Panc1 (cell line): ENCODE results near the gene PPP2R1B. TPM values are rescaled to one million over a fixed set of nuclear protein-coding genes. Genes with fewer than 3 reads are reported as not detected.

Experiments
- ATAC-seq: fragments of 200-7000 bp; cut with Tn5 transposase; 2 replicates; pipeline ENCODE4 v1.9.1; 2020; ENCODE audit warnings: mild to moderate bottlenecking, moderate library complexity
- BruUV-seq: library from RNA; stranded (reverse); fragments of 400-500 nt; replicated peaks from 2 replicates; lab custom pipeline; 2021; lab: Mats Ljungman, UMichigan
- CTCF ChIA-PET: fragments of 300-600 bp; sonication (Branson Sonifier 250); formaldehyde crosslinking; loops from one replicate; lab custom pipeline; 2022; ENCODE audit warnings: antibody characterized with exemption; lab: Charles Lee
- POLR2A ChIA-PET: fragments of 300-600 bp; sonication (Branson Sonifier 250); formaldehyde crosslinking; loops from one replicate; lab custom pipeline; 2022; ENCODE audit warnings: antibody characterized with exemption; lab: Charles Lee
- DNase-seq: peaks from one replicate; pipeline ENCODE4 v3.0.0-alpha.2; 2010; ENCODE audit warnings: low read depth, low spot score
- H3K27ac ChIP-seq: 2 replicates; pipeline ENCODE4 v1.5.1; 2011; ENCODE audit warnings: mild to moderate bottlenecking, low read length, inconsistent platforms
- H3K27me3 ChIP-seq: fragments of 200-500 bp; sonication (Bioruptor generic); 2 replicates; pipeline ENCODE4 v1.6.0; 2014; ENCODE audit warnings: low read length, inconsistent platforms; ENCODE audit not compliant: control insufficient read depth, insufficient read depth
- H3K36me3 ChIP-seq: fragments of 200-500 bp; sonication (Bioruptor generic); 2 replicates; pipeline ENCODE4 v1.5.1; 2014; ENCODE audit warnings: inconsistent platforms, mild to moderate bottlenecking, low read length, moderate library complexity; ENCODE audit not compliant: control insufficient read depth, insufficient read depth
- H3K4me1 ChIP-seq: 2 replicates; pipeline ENCODE4 v1.5.1; 2011; ENCODE audit warnings: inconsistent platforms, mild to moderate bottlenecking, low read length, moderate library complexity; ENCODE audit not compliant: control insufficient read depth, insufficient read depth
- H3K4me3 ChIP-seq, 2 experiments: 2 replicates each; pipeline ENCODE4 v1.5.1; 2011 to 2012; ENCODE audit warnings: low read depth in 2 of 2, low read length in 2 of 2, mild to moderate bottlenecking in 2 of 2, inconsistent platforms in 1 of 2, moderate library complexity in 1 of 2
- H3K9me3 ChIP-seq: fragments of 200-500 bp; sonication (Bioruptor generic); 2 replicates; pipeline ENCODE4 v1.5.1; 2014; ENCODE audit warnings: low read depth, mild to moderate bottlenecking, inconsistent platforms, low read length, moderate library complexity; ENCODE audit not compliant: control insufficient read depth, insufficient read depth
- POLR2AphosphoS5 ChIP-seq: IDR thresholded peaks from 2 replicates; pipeline ENCODE4 v1.6.1; 2012; ENCODE audit warnings: mild to moderate bottlenecking, low read depth, low read length, moderate library complexity
- SIN3A ChIP-seq: IDR thresholded peaks from 2 replicates; pipeline ENCODE4 v1.6.1; 2012; ENCODE audit warnings: low read depth, mild to moderate bottlenecking, low read length, moderate library complexity, borderline replicate concordance; ENCODE audit not compliant: insufficient read depth
- TCF7L2 ChIP-seq: IDR thresholded peaks from 2 replicates; pipeline ENCODE4 v1.6.1; 2011; ENCODE audit warnings: mild to moderate bottlenecking, low read depth, low read length, inconsistent platforms
- in situ Hi-C: cut with HindIII; loops from 2 replicates; pipeline ENCODE4 v1.10.0; 2016; ENCODE audit warnings: low sequenced_read_pairs, low pct_unique_long_range_greater_than_20kb
- intact Hi-C: fragments of 100-400 bp; cut with micrococcal nuclease; formaldehyde crosslinking; loops from one replicate; pipeline ENCODE4 v1.10.0; 2022; ENCODE audit not compliant: unreplicated experiment
- total RNA-seq: library from RNA; stranded (reverse); gene quantifications from one replicate; pipeline ENCODE4 v1.2.1, GENCODE V29; 2021; ENCODE audit not compliant: unreplicated experiment
- TF ChIP-seq, protein P1 (sequence below): fragments of 450-650 bp; IDR thresholded peaks from 2 replicates; pipeline ENCODE4 v1.5.1; 2017; ENCODE audit warnings: mild to moderate bottlenecking
- TF ChIP-seq, protein P2 (sequence below), 2 experiments: IDR thresholded peaks; 2 replicates each; pipeline ENCODE4 v1.6.1; 2011 to 2012; ENCODE audit warnings: low read depth in 2 of 2, control low read depth in 1 of 2, low read length in 1 of 2, mild to moderate bottlenecking in 1 of 2, moderate library complexity in 1 of 2; ENCODE audit not compliant: insufficient read depth in 1 of 2

The PPP2R1B gene
- total RNA-seq, 1 experiment from 2014 or later = 57.7 TPM

DNA sequence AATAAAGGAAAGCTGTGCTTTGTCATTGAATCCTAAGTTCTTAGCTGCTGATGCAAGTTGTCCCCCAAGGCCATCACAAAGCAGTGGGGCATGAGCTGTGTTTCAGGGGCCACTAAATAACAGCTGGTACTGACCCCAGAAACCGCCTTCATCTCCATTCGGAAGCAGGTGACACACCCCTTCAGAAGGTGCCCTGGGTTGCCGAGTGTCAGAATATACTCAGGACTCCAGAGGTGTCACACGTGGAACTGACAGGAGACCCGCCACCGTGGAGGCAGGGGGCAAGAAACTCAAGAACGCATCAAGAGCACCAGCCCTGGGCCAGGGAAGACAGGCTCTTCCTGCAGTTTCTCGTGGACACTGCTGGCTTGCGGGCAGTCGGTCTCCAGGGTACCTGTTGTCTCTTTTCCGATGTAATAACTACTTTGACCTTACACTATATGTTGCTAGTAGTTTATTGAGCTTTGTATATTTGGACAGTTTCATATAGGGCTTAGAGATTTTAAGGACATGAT, 41.5 kb downstream of the PPP2R1B start:
- Histone ChIP-seq H3K4me3 (no peak overlapping the region), H3K9me3 (no peaks in the 10 kb centered on the region), H3K27me3 (no peaks in the 10 kb centered on the region), H3K4me1 (no peaks in the 10 kb centered on the region), H3K36me3 (peaks cover 26% of the 10 kb centered on the region), H3K27ac (no peak overlapping the region)
- DNase-seq = no peak
- ATAC-seq = no peak
- ChIA-PET CTCF (no interaction called here), POLR2A (no interaction called here)
- in situ Hi-C loops (no loop called here), intact Hi-C loops (no loop called here)
- TF ChIP-seq TCF7L2 (no peak), POLR2AphosphoS5 (no peak), SIN3A (no peak)
- TF ChIP-seq, protein P1, sequence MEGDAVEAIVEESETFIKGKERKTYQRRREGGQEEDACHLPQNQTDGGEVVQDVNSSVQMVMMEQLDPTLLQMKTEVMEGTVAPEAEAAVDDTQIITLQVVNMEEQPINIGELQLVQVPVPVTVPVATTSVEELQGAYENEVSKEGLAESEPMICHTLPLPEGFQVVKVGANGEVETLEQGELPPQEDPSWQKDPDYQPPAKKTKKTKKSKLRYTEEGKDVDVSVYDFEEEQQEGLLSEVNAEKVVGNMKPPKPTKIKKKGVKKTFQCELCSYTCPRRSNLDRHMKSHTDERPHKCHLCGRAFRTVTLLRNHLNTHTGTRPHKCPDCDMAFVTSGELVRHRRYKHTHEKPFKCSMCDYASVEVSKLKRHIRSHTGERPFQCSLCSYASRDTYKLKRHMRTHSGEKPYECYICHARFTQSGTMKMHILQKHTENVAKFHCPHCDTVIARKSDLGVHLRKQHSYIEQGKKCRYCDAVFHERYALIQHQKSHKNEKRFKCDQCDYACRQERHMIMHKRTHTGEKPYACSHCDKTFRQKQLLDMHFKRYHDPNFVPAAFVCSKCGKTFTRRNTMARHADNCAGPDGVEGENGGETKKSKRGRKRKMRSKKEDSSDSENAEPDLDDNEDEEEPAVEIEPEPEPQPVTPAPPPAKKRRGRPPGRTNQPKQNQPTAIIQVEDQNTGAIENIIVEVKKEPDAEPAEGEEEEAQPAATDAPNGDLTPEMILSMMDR = no peak
- TF ChIP-seq, protein P2, sequence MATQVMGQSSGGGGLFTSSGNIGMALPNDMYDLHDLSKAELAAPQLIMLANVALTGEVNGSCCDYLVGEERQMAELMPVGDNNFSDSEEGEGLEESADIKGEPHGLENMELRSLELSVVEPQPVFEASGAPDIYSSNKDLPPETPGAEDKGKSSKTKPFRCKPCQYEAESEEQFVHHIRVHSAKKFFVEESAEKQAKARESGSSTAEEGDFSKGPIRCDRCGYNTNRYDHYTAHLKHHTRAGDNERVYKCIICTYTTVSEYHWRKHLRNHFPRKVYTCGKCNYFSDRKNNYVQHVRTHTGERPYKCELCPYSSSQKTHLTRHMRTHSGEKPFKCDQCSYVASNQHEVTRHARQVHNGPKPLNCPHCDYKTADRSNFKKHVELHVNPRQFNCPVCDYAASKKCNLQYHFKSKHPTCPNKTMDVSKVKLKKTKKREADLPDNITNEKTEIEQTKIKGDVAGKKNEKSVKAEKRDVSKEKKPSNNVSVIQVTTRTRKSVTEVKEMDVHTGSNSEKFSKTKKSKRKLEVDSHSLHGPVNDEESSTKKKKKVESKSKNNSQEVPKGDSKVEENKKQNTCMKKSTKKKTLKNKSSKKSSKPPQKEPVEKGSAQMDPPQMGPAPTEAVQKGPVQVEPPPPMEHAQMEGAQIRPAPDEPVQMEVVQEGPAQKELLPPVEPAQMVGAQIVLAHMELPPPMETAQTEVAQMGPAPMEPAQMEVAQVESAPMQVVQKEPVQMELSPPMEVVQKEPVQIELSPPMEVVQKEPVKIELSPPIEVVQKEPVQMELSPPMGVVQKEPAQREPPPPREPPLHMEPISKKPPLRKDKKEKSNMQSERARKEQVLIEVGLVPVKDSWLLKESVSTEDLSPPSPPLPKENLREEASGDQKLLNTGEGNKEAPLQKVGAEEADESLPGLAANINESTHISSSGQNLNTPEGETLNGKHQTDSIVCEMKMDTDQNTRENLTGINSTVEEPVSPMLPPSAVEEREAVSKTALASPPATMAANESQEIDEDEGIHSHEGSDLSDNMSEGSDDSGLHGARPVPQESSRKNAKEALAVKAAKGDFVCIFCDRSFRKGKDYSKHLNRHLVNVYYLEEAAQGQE (IDR thresholded peaks at IDR 0.05; ENCODE audit: insufficient read depth in 1 of 2, low read depth in 2 of 2, low read length in 1 of 2) = no peak
- BruUV-seq = no TSS peak

DNA sequence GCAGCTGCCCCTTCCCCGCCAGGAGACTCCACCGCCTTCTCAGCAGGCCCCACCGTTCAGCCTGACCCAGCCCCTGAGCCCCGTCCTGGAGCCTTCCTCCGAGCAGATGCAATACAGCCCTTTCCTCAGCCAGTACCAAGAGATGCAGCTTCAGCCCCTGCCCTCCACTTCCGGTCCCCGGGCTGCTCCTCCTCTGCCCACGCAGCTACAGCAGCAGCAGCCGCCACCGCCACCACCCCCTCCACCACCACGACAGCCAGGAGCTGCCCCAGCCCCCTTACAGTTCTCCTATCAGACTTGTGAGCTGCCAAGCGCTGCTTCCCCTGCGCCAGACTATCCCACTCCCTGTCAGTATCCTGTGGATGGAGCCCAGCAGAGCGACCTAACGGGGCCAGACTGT, 42.6 kb downstream of the PPP2R1B start:
- peaks cover 4% of the 10 kb centered on the region for H3K4me1 ChIP-seq
- DNase-seq (no peak), ATAC-seq (no peak)
- intact Hi-C loops (no loop called here), in situ Hi-C loops (no loop called here)
- H3K9me3 ChIP-seq = no peaks in the 10 kb centered on the region
- ChIA-PET POLR2A (interaction anchor here (0.6 kb wide), 1 partner anchor 37 kb away, joined by 4 read pairs; no protein-coding TSS in a partner anchor), CTCF (no interaction called here)
- H3K4me3 ChIP-seq = no peak overlapping the region
- BruUV-seq = no TSS peak
- H3K27me3 ChIP-seq = no peaks in the 10 kb centered on the region
- no peak overlapping the region for H3K27ac ChIP-seq
- TF ChIP-seq POLR2AphosphoS5 = no peak
- no peak for TF ChIP-seq SIN3A
- TF ChIP-seq TCF7L2 = no peak
- TF ChIP-seq, protein P2 (IDR thresholded peaks at IDR 0.05; ENCODE audit: insufficient read depth in 1 of 2, low read depth in 2 of 2, low read length in 1 of 2) = no peak
- TF ChIP-seq, protein P1 = no peak
- peaks cover 26% of the 10 kb centered on the region for H3K36me3 ChIP-seq
